Panc1 (cell line): ENCODE results near the gene FNDC11. TPM values are rescaled to one million over a fixed set of nuclear protein-coding genes. Genes with fewer than 3 reads are reported as not detected.

Experiments used
- ATAC-seq: fragments of 200-7000 bp; cut with Tn5 transposase; 2 replicates; pipeline ENCODE4 v1.9.1; 2020; ENCODE audit warnings: mild to moderate bottlenecking, moderate library complexity
- BruUV-seq: library from RNA; stranded (reverse); fragments of 400-500 nt; replicated peaks from 2 replicates; lab custom pipeline; 2021; lab: Mats Ljungman, UMichigan
- CTCF ChIA-PET: fragments of 300-600 bp; sonication (Branson Sonifier 250); formaldehyde crosslinking; loops from one replicate; lab custom pipeline; 2022; ENCODE audit warnings: antibody characterized with exemption; lab: Charles Lee
- POLR2A ChIA-PET: fragments of 300-600 bp; sonication (Branson Sonifier 250); formaldehyde crosslinking; loops from one replicate; lab custom pipeline; 2022; ENCODE audit warnings: antibody characterized with exemption; lab: Charles Lee
- DNase-seq: peaks from one replicate; pipeline ENCODE4 v3.0.0-alpha.2; 2010; ENCODE audit warnings: low read depth, low spot score
- H3K27ac ChIP-seq: 2 replicates; pipeline ENCODE4 v1.5.1; 2011; ENCODE audit warnings: mild to moderate bottlenecking, low read length, inconsistent platforms
- H3K27me3 ChIP-seq: fragments of 200-500 bp; sonication (Bioruptor generic); 2 replicates; pipeline ENCODE4 v1.6.0; 2014; ENCODE audit warnings: low read length, inconsistent platforms; ENCODE audit not compliant: control insufficient read depth, insufficient read depth
- H3K36me3 ChIP-seq: fragments of 200-500 bp; sonication (Bioruptor generic); 2 replicates; pipeline ENCODE4 v1.5.1; 2014; ENCODE audit warnings: inconsistent platforms, mild to moderate bottlenecking, low read length, moderate library complexity; ENCODE audit not compliant: control insufficient read depth, insufficient read depth
- H3K4me1 ChIP-seq: 2 replicates; pipeline ENCODE4 v1.5.1; 2011; ENCODE audit warnings: inconsistent platforms, mild to moderate bottlenecking, low read length, moderate library complexity; ENCODE audit not compliant: control insufficient read depth, insufficient read depth
- H3K4me3 ChIP-seq, 2 experiments: 2 replicates each; pipeline ENCODE4 v1.5.1; 2011 to 2012; ENCODE audit warnings: low read depth in 2 of 2, low read length in 2 of 2, mild to moderate bottlenecking in 2 of 2, inconsistent platforms in 1 of 2, moderate library complexity in 1 of 2
- H3K9me3 ChIP-seq: fragments of 200-500 bp; sonication (Bioruptor generic); 2 replicates; pipeline ENCODE4 v1.5.1; 2014; ENCODE audit warnings: low read depth, mild to moderate bottlenecking, inconsistent platforms, low read length, moderate library complexity; ENCODE audit not compliant: control insufficient read depth, insufficient read depth
- CTCF ChIP-seq: fragments of 450-650 bp; IDR thresholded peaks from 2 replicates; pipeline ENCODE4 v1.5.1; 2017; ENCODE audit warnings: mild to moderate bottlenecking
- POLR2AphosphoS5 ChIP-seq: IDR thresholded peaks from 2 replicates; pipeline ENCODE4 v1.6.1; 2012; ENCODE audit warnings: mild to moderate bottlenecking, low read depth, low read length, moderate library complexity
- REST ChIP-seq, 2 experiments: IDR thresholded peaks; 2 replicates each; pipeline ENCODE4 v1.6.1; 2011 to 2012; ENCODE audit warnings: low read depth in 2 of 2, control low read depth in 1 of 2, low read length in 1 of 2, mild to moderate bottlenecking in 1 of 2, moderate library complexity in 1 of 2; ENCODE audit not compliant: insufficient read depth in 1 of 2
- TCF7L2 ChIP-seq: IDR thresholded peaks from 2 replicates; pipeline ENCODE4 v1.6.1; 2011; ENCODE audit warnings: mild to moderate bottlenecking, low read depth, low read length, inconsistent platforms
- in situ Hi-C: cut with HindIII; loops from 2 replicates; pipeline ENCODE4 v1.10.0; 2016; ENCODE audit warnings: low sequenced_read_pairs, low pct_unique_long_range_greater_than_20kb
- intact Hi-C: fragments of 100-400 bp; cut with micrococcal nuclease; formaldehyde crosslinking; loops from one replicate; pipeline ENCODE4 v1.10.0; 2022; ENCODE audit not compliant: unreplicated experiment
- total RNA-seq: library from RNA; stranded (reverse); gene quantifications from one replicate; pipeline ENCODE4 v1.2.1, GENCODE V29; 2021; ENCODE audit not compliant: unreplicated experiment

FNDC11 gene
- total RNA-seq, 1 experiment from 2014 or later, result 1.3 TPM

- in situ Hi-C loops, result loop anchor here (10.0 kb wide), 1 partner anchor 58 kb away; the partner anchor contains the start of gene PTK6
- no peaks in the 10 kb centered on the region for H3K36me3 ChIP-seq
- ChIA-PET CTCF (no interaction called here), POLR2A (no interaction called here)
- no peaks in the 10 kb centered on the region for H3K9me3 ChIP-seq
- ATAC-seq, result no peak
- TF ChIP-seq CTCF (no peak), TCF7L2 (no peak), REST (IDR thresholded peaks at IDR 0.05; ENCODE audit: insufficient read depth in 1 of 2, low read depth in 2 of 2, low read length in 1 of 2) (no peak)
- no peak overlapping the region for H3K27ac ChIP-seq
- no peak for DNase-seq
- H3K4me3 ChIP-seq, result no peak overlapping the region
- H3K4me1 ChIP-seq, result no peaks in the 10 kb centered on the region
- intact Hi-C loops, result no loop called here
- no TSS peak for BruUV-seq
- no peaks in the 10 kb centered on the region for H3K27me3 ChIP-seq
Measured at GRCh38 chr20:63592661-63593060, 38.7 kb downstream of the FNDC11 start.

GRCh38 chr20:63594043-63594561 is 40.1 kb downstream of the FNDC11 start:
- intact Hi-C loops (no loop called here), in situ Hi-C loops (loop anchor here (10.0 kb wide), 1 partner anchor 59 kb away; the partner anchor contains the start of gene PTK6)
- no peaks in the 10 kb centered on the region for H3K9me3 ChIP-seq
- ChIA-PET POLR2A (no interaction called here), CTCF (no interaction called here)
- no peaks in the 10 kb centered on the region for H3K4me1 ChIP-seq
- H3K27ac ChIP-seq, result no peak overlapping the region
- no peaks in the 10 kb centered on the region for H3K27me3 ChIP-seq
- no peak overlapping the region for H3K4me3 ChIP-seq
- no peaks in the 10 kb centered on the region for H3K36me3 ChIP-seq
- ATAC-seq, result no peak
- TF ChIP-seq TCF7L2 (no peak), POLR2AphosphoS5 (no peak), CTCF (no peak)
- no peak for DNase-seq
- BruUV-seq, result no TSS peak
